ENCODE measurements around the gene DENND5B.
"Not testable (repeated sequence)": the region's sequence is repeated elsewhere in the genome, so short reads cannot be mapped to it uniquely, and the experiment has no call there.

DENND5B gene

GRCh38 chr12:31590642-31591379, at the start of gene DENND5B:
DENND5B (minus strand) TSS chr12:31591136; CDS start chr12:31590832, 304 bp downstream.
- Mint-ChIP-seq H3K27ac (peak within 1 kb of the TSS; percentile 34), H3K36me3 (no peaks in the 10 kb centered on the region), H3K4me3 (peak within 1 kb of the TSS; percentile 71), H3K9me3 (no peaks in the 10 kb centered on the region), H3K4me1 (peaks cover 14% of the 10 kb centered on the region)
- peak; percentile 3 to 52 for DNase-seq (ENCODE audit: low spot score in 2 of 2)
- peak; percentile 59 for ATAC-seq

- no peak for ATAC-seq
- H3K27ac Mint-ChIP-seq, result no peak overlapping the region
These were observed 43.7 kb upstream of the DENND5B start for GRCh38 chr12:31634620-31635019.

DNA sequence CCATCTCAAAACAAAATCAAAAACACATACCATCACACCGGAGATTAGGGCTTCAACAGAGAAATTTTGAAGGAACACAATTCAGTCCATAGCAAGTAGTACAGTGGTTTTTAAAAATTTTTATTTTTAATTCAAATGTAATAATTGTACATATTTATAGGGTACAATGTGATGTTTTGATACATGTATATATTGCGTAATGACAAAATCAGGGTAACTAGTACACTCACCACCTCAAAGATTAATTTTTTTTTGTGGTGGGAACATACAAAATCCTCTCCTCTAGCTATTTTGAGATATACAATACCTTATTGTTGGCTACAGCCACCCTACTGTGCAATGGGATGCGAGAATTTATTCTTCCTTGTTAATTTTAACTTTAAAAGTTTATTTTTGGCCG, 42.5 kb upstream of the DENND5B start:
- no peak overlapping the region for H3K4me3 Mint-ChIP-seq
- DNase-seq (ENCODE audit: low spot score in 2 of 2), result no peak
- H3K4me1 Mint-ChIP-seq, result peaks cover 9% of the 10 kb centered on the region
- no peaks in the 10 kb centered on the region for H3K9me3 Mint-ChIP-seq
- no peak overlapping the region for H3K27ac Mint-ChIP-seq
- ATAC-seq, result no peak
- H3K36me3 Mint-ChIP-seq, result no peaks in the 10 kb centered on the region

More at GRCh38 chr12:31634620-31635019, 43.7 kb upstream of the DENND5B start:
- Mint-ChIP-seq H3K4me1 (peaks cover 9% of the 10 kb centered on the region), H3K36me3 (no peaks in the 10 kb centered on the region), H3K9me3 (no peaks in the 10 kb centered on the region), H3K4me3 (no peak overlapping the region)
- no peak for DNase-seq (ENCODE audit: low spot score in 2 of 2)

GRCh38 chr12:31631809-31632208, 40.9 kb upstream of the DENND5B start:
- no peak overlapping the region for H3K27ac Mint-ChIP-seq
- peaks cover 8% of the 10 kb centered on the region for H3K4me1 Mint-ChIP-seq
- H3K36me3 Mint-ChIP-seq, result no peaks in the 10 kb centered on the region
- no peak overlapping the region for H3K4me3 Mint-ChIP-seq
- DNase-seq (ENCODE audit: low spot score in 2 of 2) (no peak), ATAC-seq (no peak)
- H3K9me3 Mint-ChIP-seq, result no peaks in the 10 kb centered on the region

DNA sequence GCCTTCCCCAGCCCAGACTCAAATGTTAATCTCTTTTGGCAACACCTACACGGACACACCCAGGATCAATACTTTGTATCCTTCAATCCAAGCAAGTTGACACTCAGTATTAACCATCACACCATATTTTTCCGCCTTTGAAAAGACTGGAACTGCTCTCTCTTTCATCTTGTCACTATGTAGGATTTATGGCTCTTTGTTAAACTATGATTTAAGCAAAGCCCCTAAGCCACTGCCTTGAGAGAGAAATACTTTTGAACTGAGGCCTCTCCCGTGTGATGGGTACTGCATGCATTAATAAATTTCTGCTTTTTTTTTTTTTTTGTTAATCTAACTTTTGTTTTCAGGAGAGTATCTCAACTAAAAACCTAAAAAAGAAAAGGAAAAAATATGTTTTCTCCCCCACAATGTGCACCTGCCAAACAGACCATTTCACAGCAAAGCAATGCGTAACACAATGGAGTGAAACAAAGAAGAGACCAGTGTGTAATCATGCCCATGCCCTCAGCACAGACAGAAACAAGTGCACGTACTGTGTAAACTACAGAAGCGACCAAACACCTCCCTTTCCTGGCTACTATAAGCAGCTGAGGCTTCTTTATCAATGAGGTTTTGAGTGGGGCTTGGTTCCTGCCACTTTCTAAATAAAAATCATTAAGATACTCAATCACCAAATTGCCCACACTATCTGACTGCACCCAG, 40.2 kb upstream of the DENND5B start:
- no peak for ATAC-seq
- no peak for DNase-seq (ENCODE audit: low spot score in 2 of 2)
- Mint-ChIP-seq H3K27ac (no peak overlapping the region), H3K36me3 (no peaks in the 10 kb centered on the region), H3K9me3 (no peaks in the 10 kb centered on the region), H3K4me1 (peaks cover 2% of the 10 kb centered on the region), H3K4me3 (no peak overlapping the region)

DNA sequence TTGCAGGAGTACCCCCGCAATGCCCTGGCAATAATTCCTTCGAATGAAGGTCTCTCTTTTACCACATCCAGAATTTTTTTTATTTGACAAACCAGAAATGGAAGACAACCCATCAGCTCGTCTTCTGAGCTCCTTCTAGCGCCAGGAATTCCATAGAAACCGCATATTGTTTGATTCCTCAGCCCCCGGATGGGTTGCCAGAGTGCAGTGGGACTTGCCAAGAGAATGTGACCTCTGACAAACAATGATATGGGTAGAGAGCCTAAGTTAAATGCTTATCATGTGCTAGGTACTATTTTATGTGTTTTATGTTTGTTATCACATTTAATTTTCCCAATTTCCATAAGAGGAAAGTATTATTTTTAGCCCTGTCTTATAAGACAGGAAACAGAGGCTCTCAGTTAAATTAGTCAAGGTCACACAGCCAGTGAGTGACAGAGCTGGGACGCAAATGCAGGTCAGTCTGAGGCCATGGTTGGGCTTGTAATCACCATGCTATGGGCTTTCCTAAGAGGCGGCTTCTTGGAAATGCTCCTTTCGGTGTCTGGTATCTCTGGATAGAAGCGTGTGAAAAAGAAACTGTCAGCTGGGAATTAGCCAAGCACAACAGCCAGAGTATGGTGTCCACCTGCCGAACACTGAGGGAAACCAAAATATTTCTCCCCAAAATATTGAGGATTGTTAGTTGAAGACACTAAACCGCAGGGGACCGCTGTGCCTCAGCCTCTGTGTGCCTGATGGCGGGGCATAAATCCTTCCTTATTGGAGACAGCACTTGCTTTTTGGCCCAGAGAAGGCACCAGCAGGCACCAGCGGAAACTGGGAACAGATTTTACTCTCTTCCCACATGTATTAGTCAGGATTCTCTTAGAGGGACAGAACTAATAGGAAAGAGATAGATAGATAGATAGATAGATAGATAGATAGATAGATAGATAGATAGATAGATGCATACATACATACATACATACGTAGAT, 39.1 kb upstream of the DENND5B start:
- no peak for DNase-seq (ENCODE audit: low spot score in 2 of 2)
- no peak overlapping the region for H3K27ac Mint-ChIP-seq
- no peaks in the 10 kb centered on the region for H3K9me3 Mint-ChIP-seq
- H3K4me3 Mint-ChIP-seq, result no peak overlapping the region
- no peaks in the 10 kb centered on the region for H3K36me3 Mint-ChIP-seq
- no peak for ATAC-seq
- H3K4me1 Mint-ChIP-seq, result no peaks in the 10 kb centered on the region

- Mint-ChIP-seq H3K36me3 (no peaks in the 10 kb centered on the region), H3K4me1 (no peaks in the 10 kb centered on the region), H3K9me3 (no peaks in the 10 kb centered on the region), H3K4me3 (no peak overlapping the region), H3K27ac (no peak overlapping the region)
- DNase-seq (ENCODE audit: low spot score in 2 of 2) (no peak), ATAC-seq (no peak)
These were observed 36.6 kb upstream of the DENND5B start for GRCh38 chr12:31627456-31628054.

GRCh38 chr12:31626270-31626995, 35.5 kb upstream of the DENND5B start:
- no peak overlapping the region for H3K4me3 Mint-ChIP-seq
- DNase-seq (ENCODE audit: low spot score in 2 of 2) (no peak), ATAC-seq (peak; percentile 61)
- no peaks in the 10 kb centered on the region for H3K9me3 Mint-ChIP-seq
- H3K4me1 Mint-ChIP-seq, result no peaks in the 10 kb centered on the region
- H3K27ac Mint-ChIP-seq, result no peak overlapping the region
- no peaks in the 10 kb centered on the region for H3K36me3 Mint-ChIP-seq

- no peak for DNase-seq (ENCODE audit: low spot score in 2 of 2)
- Mint-ChIP-seq H3K36me3 (no peaks in the 10 kb centered on the region), H3K4me3 (no peak overlapping the region), H3K27ac (no peak overlapping the region), H3K9me3 (no peaks in the 10 kb centered on the region), H3K4me1 (no peaks in the 10 kb centered on the region)
- no peak for ATAC-seq
These were observed 31.1 kb upstream of the DENND5B start for GRCh38 chr12:31622038-31622437.

DNA sequence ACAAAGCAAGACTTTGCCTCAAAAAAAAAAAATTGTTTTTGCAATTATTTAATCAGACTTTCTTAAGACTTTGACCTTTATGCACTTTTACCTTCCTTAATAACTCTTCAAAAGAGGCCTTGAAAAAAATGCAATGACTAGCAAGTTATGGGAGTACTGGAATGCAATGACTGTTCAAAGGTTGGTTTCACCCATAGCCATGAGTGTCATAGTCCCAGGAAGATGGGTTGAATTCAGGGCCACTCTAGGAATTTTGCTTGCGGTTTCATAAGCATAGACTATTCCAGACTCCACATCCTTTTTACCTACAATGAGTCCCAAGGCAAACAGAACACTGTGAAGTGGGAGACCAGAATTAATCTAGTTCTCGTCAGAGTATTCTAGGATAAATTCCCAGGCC, 29.4 kb upstream of the DENND5B start:
- H3K9me3 Mint-ChIP-seq, result no peaks in the 10 kb centered on the region
- DNase-seq (ENCODE audit: low spot score in 2 of 2) (no peak), ATAC-seq (no peak)
- H3K36me3 Mint-ChIP-seq, result no peaks in the 10 kb centered on the region
- no peak overlapping the region for H3K27ac Mint-ChIP-seq
- H3K4me3 Mint-ChIP-seq, result no peak overlapping the region
- no peaks in the 10 kb centered on the region for H3K4me1 Mint-ChIP-seq

GRCh38 chr12:31618228-31619025, 27.5 kb upstream of the DENND5B start:
- Mint-ChIP-seq H3K4me3 (no peak overlapping the region), H3K27ac (no peak overlapping the region), H3K4me1 (no peaks in the 10 kb centered on the region), H3K36me3 (no peaks in the 10 kb centered on the region), H3K9me3 (no peaks in the 10 kb centered on the region)
- DNase-seq (ENCODE audit: low spot score in 2 of 2) (no peak), ATAC-seq (no peak)

GRCh38 chr12:31612819-31613218, 21.9 kb upstream of the DENND5B start:
- no peak for ATAC-seq
- no peak overlapping the region for H3K4me3 Mint-ChIP-seq
- no peaks in the 10 kb centered on the region for H3K36me3 Mint-ChIP-seq
- H3K9me3 Mint-ChIP-seq, result peaks cover 9% of the 10 kb centered on the region
- H3K27ac Mint-ChIP-seq, result no peak overlapping the region
- no peak for DNase-seq (ENCODE audit: low spot score in 2 of 2)
- H3K4me1 Mint-ChIP-seq, result no peaks in the 10 kb centered on the region

GRCh38 chr12:31608299-31608698, 17.4 kb upstream of the DENND5B start:
- DNase-seq (ENCODE audit: low spot score in 2 of 2); ATAC-seq; H3K36me3 Mint-ChIP-seq; H3K4me1 Mint-ChIP-seq; H3K4me3 Mint-ChIP-seq; H3K27ac Mint-ChIP-seq: not testable (repeated sequence)
- H3K9me3 Mint-ChIP-seq, result peaks cover 16% of the 10 kb centered on the region

- H3K4me1 Mint-ChIP-seq, result no peaks in the 10 kb centered on the region
- peaks cover 16% of the 10 kb centered on the region for H3K9me3 Mint-ChIP-seq
- ATAC-seq (no peak), DNase-seq (ENCODE audit: low spot score in 2 of 2) (no peak)
- H3K27ac Mint-ChIP-seq, result no peak overlapping the region
- no peak overlapping the region for H3K4me3 Mint-ChIP-seq
- H3K36me3 Mint-ChIP-seq, result no peaks in the 10 kb centered on the region
These were observed 14.6 kb upstream of the DENND5B start for GRCh38 chr12:31605531-31605930.

Data from stimulated activated effector memory CD8-positive, alpha-beta T cell treated with anti-CD3 and anti-CD28 coated beads, Interleukin-12 subunit alpha, Interleukin-12 subunit beta, amount 100 ng/mL, for 72 hours (primary cell).